ENCODE results near the gene ARMC5.
"Not testable (repeated sequence)": the region's sequence is repeated elsewhere in the genome, so short reads cannot be mapped to it uniquely, and the experiment has no call there.

Gene ARMC5

GRCh38 chr16:31478956-31479355 is 19.7 kb downstream of the ARMC5 start:
- DNase-seq = no peak

GRCh38 chr16:31479751-31480150 is 20.4 kb downstream of the ARMC5 start:
- DNase-seq = no peak

GRCh38 chr16:31480851-31481536 is 21.7 kb downstream of the ARMC5 start:
- peak; percentile 31 to 57 (median 52) for DNase-seq

GRCh38 chr16:31483081-31483480 is 23.8 kb downstream of the ARMC5 start, which contains the start of gene SLC5A2:
TSS of gene SLC5A2 (plus strand) at chr16:31483123. CDS start at chr16:31483137, 14 bp downstream.
- no peak for DNase-seq

- not testable (repeated sequence) for DNase-seq
Observed at GRCh38 chr16:31484048-31484447, 24.7 kb downstream of the ARMC5 start.

- peak in 1 of 4 experiments; percentile 29 for DNase-seq
Observed at GRCh38 chr16:31484491-31485171, 25.3 kb downstream of the ARMC5 start.

GRCh38 chr16:31485571-31485970 is 26.3 kb downstream of the ARMC5 start:
- DNase-seq = no peak

GRCh38 chr16:31486045-31486444 is 26.7 kb downstream of the ARMC5 start:
- DNase-seq = no peak

- peak; percentile 17 to 57 (median 50) for DNase-seq
Observed at GRCh38 chr16:31487071-31487719, 27.9 kb downstream of the ARMC5 start.

- peak; percentile 28 to 60 (median 40) for DNase-seq
Observed at GRCh38 chr16:31487720-31488467, 28.6 kb downstream of the ARMC5 start.

GRCh38 chr16:31488468-31489297 is 29.4 kb downstream of the ARMC5 start:
- DNase-seq = no peak

- DNase-seq = no peak
Observed at GRCh38 chr16:31489298-31489564, 29.9 kb downstream of the ARMC5 start.

- DNase-seq = no peak
Observed at GRCh38 chr16:31489616-31490584, 30.6 kb downstream of the ARMC5 start.

GRCh38 chr16:31491778-31492418 is 32.6 kb downstream of the ARMC5 start:
- no peak for DNase-seq

- DNase-seq = no peak
Observed at GRCh38 chr16:31493506-31494125, 34.3 kb downstream of the ARMC5 start.

GRCh38 chr16:31496670-31497069 is 37.4 kb downstream of the ARMC5 start:
- DNase-seq = no peak

- no peak for DNase-seq
Observed at GRCh38 chr16:31498493-31498892, 39.2 kb downstream of the ARMC5 start.

GRCh38 chr16:31499928-31500327 is 40.6 kb downstream of the ARMC5 start:
- no peak for DNase-seq

- no peak for DNase-seq
Observed at GRCh38 chr16:31501226-31501965, 42.1 kb downstream of the ARMC5 start.

Data from suppressor macrophage (primary cell).